NCI-H2029 (cell line): ENCODE results near the gene ATE1.

Experiments used
- DNase-seq: peaks from one replicate; lab custom pipeline; 2025; lab: John Stamatoyannopoulos, UW

The ATE1 gene

GRCh38 chr10:121873236-121873635, 54.6 kb downstream of the ATE1 start:
- DNase-seq: no peak

- no peak for DNase-seq
Measured at GRCh38 chr10:121870413-121870812, 57.4 kb downstream of the ATE1 start.

- DNase-seq: no peak
Measured at GRCh38 chr10:121865554-121865953, 62.3 kb downstream of the ATE1 start.

GRCh38 chr10:121864653-121865052, 63.2 kb downstream of the ATE1 start:
- no peak for DNase-seq

GRCh38 chr10:121864168-121864567, 63.7 kb downstream of the ATE1 start:
- DNase-seq: no peak

GRCh38 chr10:121862649-121863048, 65.2 kb downstream of the ATE1 start:
- no peak for DNase-seq

GRCh38 chr10:121862042-121862441, 65.8 kb downstream of the ATE1 start:
- no peak for DNase-seq

GRCh38 chr10:121860810-121861209, 67.0 kb downstream of the ATE1 start:
- no peak for DNase-seq

- DNase-seq: no peak
Measured at GRCh38 chr10:121854809-121855445, 72.9 kb downstream of the ATE1 start.

GRCh38 chr10:121853950-121854349, 73.9 kb downstream of the ATE1 start:
- DNase-seq: no peak

GRCh38 chr10:121851786-121852185, 76.0 kb downstream of the ATE1 start:
- peak; percentile 12 for DNase-seq

- no peak for DNase-seq
Measured at GRCh38 chr10:121848082-121848481, 79.7 kb downstream of the ATE1 start.

- DNase-seq: no peak
Measured at GRCh38 chr10:121846555-121846954, 81.3 kb downstream of the ATE1 start.

- no peak for DNase-seq
Measured at GRCh38 chr10:121845044-121845784, 82.6 kb downstream of the ATE1 start.

- no peak for DNase-seq
Measured at GRCh38 chr10:121844537-121844936, 83.3 kb downstream of the ATE1 start.

- DNase-seq: no peak
Measured at GRCh38 chr10:121843379-121843778, 84.5 kb downstream of the ATE1 start.

GRCh38 chr10:121841862-121842261, 86.0 kb downstream of the ATE1 start:
- no peak for DNase-seq

GRCh38 chr10:121838931-121839330, 88.9 kb downstream of the ATE1 start:
- DNase-seq: no peak

GRCh38 chr10:121838149-121838548, 89.7 kb downstream of the ATE1 start:
- peak; percentile 6 for DNase-seq

GRCh38 chr10:121836171-121836570, 91.7 kb downstream of the ATE1 start:
- DNase-seq: no peak

GRCh38 chr10:121835376-121835775, 92.5 kb downstream of the ATE1 start:
- DNase-seq: no peak

- DNase-seq: no peak
Measured at GRCh38 chr10:121834757-121835156, 93.1 kb downstream of the ATE1 start.

GRCh38 chr10:121833387-121833786, 94.4 kb downstream of the ATE1 start:
- no peak for DNase-seq

GRCh38 chr10:121832647-121833046, 95.2 kb downstream of the ATE1 start:
- no peak for DNase-seq
